SU-DHL-6 (cell line): ENCODE data around the gene KRT8.

Experiments used
- H2AFZ ChIP-seq: fragments of 200-600 bp; sonication (generic); 2 replicates; pipeline ENCODE4 v1.6.1; 2014; ENCODE audit warnings: low read depth, mild to moderate bottlenecking, moderate library complexity, mixed read lengths, antibody characterized with exemption, low read length; ENCODE audit not compliant: severe bottlenecking
- H3F3A ChIP-seq: fragments of 200-600 bp; shearing (Covaris generic); 2 replicates; pipeline ENCODE4 v1.6.0; 2016; ENCODE audit warnings: antibody characterized with exemption, mild to moderate bottlenecking; ENCODE audit not compliant: insufficient read depth
- H3K27ac ChIP-seq: fragments of 200-600 bp; sonication (generic); 2 replicates; pipeline ENCODE4 v1.5.1; 2016; ENCODE audit warnings: low read depth, mild to moderate bottlenecking, low read length, moderate library complexity, mixed read lengths
- H3K27me3 ChIP-seq: fragments of 200-600 bp; sonication (generic), shearing (Covaris generic); 2 replicates; pipeline ENCODE4 v1.6.0; 2014; ENCODE audit warnings: mild to moderate bottlenecking, low read length
- H3K36me3 ChIP-seq: fragments of 200-600 bp; sonication (generic); 2 replicates; pipeline ENCODE4 v1.6.1; 2014; ENCODE audit warnings: mild to moderate bottlenecking, low read length, mixed read lengths
- H3K4me2 ChIP-seq: fragments of 300-600, 200-600 bp; shearing (Covaris generic), sonication (generic); 2 replicates; pipeline ENCODE4 v1.6.0; 2014; ENCODE audit warnings: low read length, low read depth, mild to moderate bottlenecking; ENCODE audit not compliant: poor library complexity, severe bottlenecking
- H3K4me3 ChIP-seq: fragments of 200-600 bp; sonication (generic); 2 replicates; pipeline ENCODE4 v1.5.1; 2014; ENCODE audit warnings: antibody characterized with exemption, low read length, mild to moderate bottlenecking, mixed read lengths; ENCODE audit not compliant: insufficient read depth, poor library complexity, severe bottlenecking
- H3K79me2 ChIP-seq: fragments of 200-600 bp; sonication (generic); 2 replicates; pipeline ENCODE4 v1.6.1; 2014; ENCODE audit warnings: mild to moderate bottlenecking, low read length, moderate library complexity; ENCODE audit not compliant: insufficient read depth
- H3K9ac ChIP-seq: fragments of 200-600 bp; sonication (generic); 2 replicates; pipeline ENCODE4 v1.7.0; 2014; ENCODE audit warnings: mild to moderate bottlenecking, low read length
- H3K9me2 ChIP-seq: fragments of 200-600 bp; sonication (generic); replicated peaks from 2 replicates; pipeline ENCODE4 v1.6.1; 2014; ENCODE audit warnings: low read length; ENCODE audit not compliant: insufficient read depth
- H3K9me3 ChIP-seq: fragments of 200-600 bp; sonication (generic); 2 replicates; pipeline ENCODE4 v1.6.1; 2014; ENCODE audit warnings: low read length, mixed read lengths; ENCODE audit not compliant: insufficient read depth
- H4K20me1 ChIP-seq: fragments of 200-600 bp; sonication (generic); 2 replicates; pipeline ENCODE4 v1.6.1; 2014; ENCODE audit warnings: low read depth, mild to moderate bottlenecking, antibody characterized with exemption, low read length, moderate library complexity, mixed read lengths
- EZH2phosphoT487 ChIP-seq: fragments of 200-600 bp; sonication (generic), shearing (Covaris generic); conservative IDR thresholded peaks from 2 replicates; pipeline ENCODE4 v1.6.1; 2018; ENCODE audit warnings: mild to moderate bottlenecking, antibody characterized with exemption, low read length, moderate library complexity, mixed read lengths
- TF ChIP-seq, protein P1 (sequence below): fragments of 200-600 bp; sonication (generic); IDR thresholded peaks from one replicate; pipeline ENCODE4 v1.5.1; 2017; ENCODE audit warnings: antibody characterized with exemption, mild to moderate bottlenecking, low read length, moderate library complexity; ENCODE audit not compliant: insufficient read depth, poor library complexity, severe bottlenecking

The KRT8 gene

DNA sequence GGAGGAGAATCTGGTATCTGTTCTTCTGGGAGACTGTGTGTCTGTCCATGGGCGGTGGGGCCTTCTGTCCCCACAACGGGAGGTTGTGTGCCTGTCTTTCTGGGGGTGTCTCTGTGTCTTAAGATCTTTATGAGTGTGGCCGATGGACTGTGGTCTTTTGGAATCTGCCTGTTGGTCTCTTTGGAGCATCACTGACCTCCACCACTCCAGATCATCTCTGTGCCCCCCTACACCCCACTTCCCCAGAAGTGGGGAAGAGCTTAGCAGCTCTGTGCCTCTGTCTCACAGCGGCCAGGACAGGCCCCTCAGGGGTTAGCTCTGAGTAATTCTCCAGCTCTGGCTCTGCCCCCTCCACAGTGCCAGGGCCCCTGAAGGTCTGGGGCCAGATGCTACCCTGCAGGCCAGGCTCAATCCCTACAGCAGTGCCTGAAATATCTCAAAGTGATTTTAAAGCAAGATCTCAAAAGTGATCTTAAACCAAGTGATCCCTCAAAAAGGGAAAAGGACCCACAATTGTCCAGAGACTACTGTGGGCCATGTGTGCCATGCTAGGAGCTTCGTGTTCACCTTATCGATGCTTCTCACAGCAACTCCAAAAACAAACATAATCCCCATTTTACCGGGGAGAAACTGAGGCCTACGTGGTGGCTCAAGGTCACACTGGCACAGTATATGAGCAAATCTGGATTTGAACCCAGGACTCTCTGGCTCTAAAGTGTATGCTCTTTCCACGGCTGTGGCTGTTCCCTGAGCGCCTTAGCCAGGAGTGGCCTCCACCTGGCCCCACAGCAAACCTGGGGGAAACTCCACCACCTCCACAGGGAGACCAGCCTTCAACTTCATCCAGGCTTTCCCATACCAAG is 30.1 kb downstream of the KRT8 start:
- Histone ChIP-seq H2AFZ (no peak overlapping the region), H3K9ac (no peak overlapping the region), H3K9me2 (no peaks in the 10 kb centered on the region), H3K27me3 (no peaks in the 10 kb centered on the region), H3K4me3 (no peak overlapping the region), H3K9me3 (no peaks in the 10 kb centered on the region), H3K27ac (no peak overlapping the region), H3K4me2 (peak overlapping the region; percentile 25), H3F3A (no peaks in the 10 kb centered on the region), H3K36me3 (no peaks in the 10 kb centered on the region), H3K79me2 (no peaks in the 10 kb centered on the region), H4K20me1 (no peaks in the 10 kb centered on the region)
- no peak for TF ChIP-seq EZH2phosphoT487
- TF ChIP-seq, protein P1, sequence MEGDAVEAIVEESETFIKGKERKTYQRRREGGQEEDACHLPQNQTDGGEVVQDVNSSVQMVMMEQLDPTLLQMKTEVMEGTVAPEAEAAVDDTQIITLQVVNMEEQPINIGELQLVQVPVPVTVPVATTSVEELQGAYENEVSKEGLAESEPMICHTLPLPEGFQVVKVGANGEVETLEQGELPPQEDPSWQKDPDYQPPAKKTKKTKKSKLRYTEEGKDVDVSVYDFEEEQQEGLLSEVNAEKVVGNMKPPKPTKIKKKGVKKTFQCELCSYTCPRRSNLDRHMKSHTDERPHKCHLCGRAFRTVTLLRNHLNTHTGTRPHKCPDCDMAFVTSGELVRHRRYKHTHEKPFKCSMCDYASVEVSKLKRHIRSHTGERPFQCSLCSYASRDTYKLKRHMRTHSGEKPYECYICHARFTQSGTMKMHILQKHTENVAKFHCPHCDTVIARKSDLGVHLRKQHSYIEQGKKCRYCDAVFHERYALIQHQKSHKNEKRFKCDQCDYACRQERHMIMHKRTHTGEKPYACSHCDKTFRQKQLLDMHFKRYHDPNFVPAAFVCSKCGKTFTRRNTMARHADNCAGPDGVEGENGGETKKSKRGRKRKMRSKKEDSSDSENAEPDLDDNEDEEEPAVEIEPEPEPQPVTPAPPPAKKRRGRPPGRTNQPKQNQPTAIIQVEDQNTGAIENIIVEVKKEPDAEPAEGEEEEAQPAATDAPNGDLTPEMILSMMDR, result no peak

DNA sequence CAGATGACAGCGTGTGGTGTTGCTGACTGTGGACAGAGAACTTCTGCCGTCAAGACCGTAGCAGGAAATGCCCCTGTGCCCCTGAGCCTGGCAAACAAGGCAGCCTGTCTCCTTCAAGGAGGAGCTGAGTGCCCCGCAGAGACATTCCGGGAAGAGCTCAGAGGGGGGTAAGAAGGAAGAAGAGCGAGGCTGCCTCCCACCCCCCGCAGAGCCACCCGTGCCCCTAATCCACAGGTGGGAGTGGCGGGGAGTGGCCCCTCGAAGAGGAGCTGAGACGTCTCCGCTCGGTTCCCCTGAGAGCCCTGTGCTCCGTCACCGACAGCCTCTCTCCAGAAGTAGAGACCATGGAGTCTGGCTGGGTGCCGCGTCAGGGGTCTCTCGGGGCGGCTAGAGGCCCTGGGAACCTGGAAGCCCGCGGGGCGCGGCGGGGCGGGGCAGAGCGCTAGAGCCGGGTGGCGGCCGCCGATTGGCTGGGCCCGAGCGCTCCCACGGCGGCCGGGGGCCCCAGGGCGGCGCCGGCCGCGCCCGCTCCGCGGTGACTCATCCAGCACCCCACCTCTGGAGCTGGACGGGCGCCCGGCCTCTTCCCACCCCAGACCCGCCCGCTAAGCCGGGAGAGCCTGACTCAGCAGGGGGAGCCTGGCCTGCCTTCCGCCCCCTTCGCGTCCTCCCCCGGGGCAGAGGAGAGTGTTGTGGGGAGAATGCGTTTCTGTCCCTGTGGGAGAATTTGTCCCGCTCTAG is 30.9 kb downstream of the KRT8 start:
- Histone ChIP-seq H3K27ac (no peak overlapping the region), H2AFZ (no peak overlapping the region), H3K4me2 (peak overlapping the region; percentile 25), H3K36me3 (no peaks in the 10 kb centered on the region), H3K79me2 (no peaks in the 10 kb centered on the region), H3K4me3 (no peak overlapping the region), H4K20me1 (no peaks in the 10 kb centered on the region), H3K9ac (peak overlapping the region; percentile 22; the same call in 1 of the 2 replicates), H3K9me2 (no peaks in the 10 kb centered on the region), H3K27me3 (no peaks in the 10 kb centered on the region), H3K9me3 (no peaks in the 10 kb centered on the region), H3F3A (no peaks in the 10 kb centered on the region)
- TF ChIP-seq, protein P1, result no peak
- no peak for TF ChIP-seq EZH2phosphoT487

DNA sequence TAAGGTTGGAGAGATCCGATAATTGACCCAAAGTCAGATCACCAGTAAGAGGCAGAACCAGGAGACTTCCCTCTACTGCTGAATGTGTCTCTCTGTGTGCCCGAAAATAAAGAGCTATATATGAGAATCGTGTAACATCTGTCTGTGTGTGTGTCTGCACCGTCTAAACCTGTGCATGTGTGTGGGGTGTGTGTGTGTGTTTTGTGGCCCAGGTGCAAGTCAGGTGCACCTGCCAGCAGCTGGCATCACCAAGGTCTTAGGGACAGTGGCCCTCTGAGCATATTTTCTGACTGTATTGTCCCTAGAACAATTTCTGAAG is 31.4 kb downstream of the KRT8 start:
- TF ChIP-seq, protein P1, result no peak
- TF ChIP-seq EZH2phosphoT487, result no peak
- Histone ChIP-seq H3K4me3 (no peak overlapping the region), H4K20me1 (no peaks in the 10 kb centered on the region), H3F3A (no peaks in the 10 kb centered on the region), H3K36me3 (no peaks in the 10 kb centered on the region), H3K27ac (no peak overlapping the region), H3K9me2 (no peaks in the 10 kb centered on the region), H3K9ac (no peak overlapping the region), H3K4me2 (peak overlapping the region; percentile 25), H3K9me3 (no peaks in the 10 kb centered on the region), H3K27me3 (no peaks in the 10 kb centered on the region), H2AFZ (no peak overlapping the region), H3K79me2 (no peaks in the 10 kb centered on the region)
